PC-9 (cell line): ENCODE measurements around the gene SNPH. TPM values are rescaled to one million over a fixed set of nuclear protein-coding genes. Genes with fewer than 3 reads are reported as not detected.

ENCODE experiments used
- BruUV-seq: library from RNA; stranded (reverse); fragments of 400-500 nt; replicated peaks from 2 replicates; lab custom pipeline; 2021; lab: Mats Ljungman, UMichigan
- CTCF ChIA-PET: fragments of 300-600 bp; sonication (Branson Sonifier 250); formaldehyde crosslinking; loops from one replicate; lab custom pipeline; 2022; ENCODE audit warnings: antibody characterized with exemption; lab: Charles Lee
- POLR2A ChIA-PET: fragments of 300-600 bp; sonication (Branson Sonifier 250); formaldehyde crosslinking; loops from one replicate; lab custom pipeline; 2022; ENCODE audit warnings: antibody characterized with exemption; ENCODE audit not compliant: unreplicated experiment; lab: Charles Lee
- DNase-seq, 2 experiments: peaks; one replicate each; pipeline versions ENCODE4 v3.0.0 to v3.0.0-alpha.2; 2015 to 2022; ENCODE audit warnings: mixed read lengths in 1 of 2
- H2AFZ ChIP-seq: fragments of 200-600 bp; sonication (generic); 2 replicates; pipeline ENCODE4 v1.8.1; 2017; ENCODE audit warnings: antibody characterized with exemption
- H3F3A ChIP-seq: fragments of 200-600 bp; sonication (generic); 2 replicates; pipeline ENCODE4 v1.8.1; 2017; ENCODE audit warnings: antibody characterized with exemption, mild to moderate bottlenecking, low read depth; ENCODE audit not compliant: insufficient read depth
- H3K27ac ChIP-seq: fragments of 200-600 bp; sonication (generic); 2 replicates; pipeline ENCODE4 v1.6.1; 2016; ENCODE audit warnings: mixed run types
- H3K27me3 ChIP-seq: fragments of 200-600 bp; sonication (generic); 2 replicates; pipeline ENCODE4 v1.6.1; 2016; ENCODE audit warnings: low read depth, mixed run types; ENCODE audit not compliant: insufficient read depth
- H3K36me3 ChIP-seq: fragments of 200-600 bp; sonication (generic); 2 replicates; pipeline ENCODE4 v1.6.1; 2016; ENCODE audit warnings: low read depth, mixed run types
- H3K4me1 ChIP-seq: fragments of 200-600 bp; sonication (generic); replicated peaks from 2 replicates; pipeline ENCODE4 v1.6.1; 2016; ENCODE audit warnings: mixed run types; ENCODE audit not compliant: insufficient read depth
- H3K4me2 ChIP-seq: fragments of 200-600 bp; sonication (generic); 2 replicates; pipeline ENCODE4 v1.6.1; 2017; ENCODE audit warnings: mixed run types
- H3K4me3 ChIP-seq: fragments of 200-600 bp; sonication (generic); 2 replicates; pipeline ENCODE4 v1.6.1; 2016; ENCODE audit warnings: mixed run types
- H3K79me2 ChIP-seq: fragments of 200-600 bp; sonication (generic); 2 replicates; pipeline ENCODE4 v1.6.1; 2017; ENCODE audit warnings: low read depth, mixed run types
- H3K9me2 ChIP-seq: fragments of 200-600 bp; sonication (generic); 2 replicates; pipeline ENCODE4 v1.8.1; 2017; ENCODE audit warnings: mild to moderate bottlenecking; ENCODE audit not compliant: insufficient read depth
- H3K9me3 ChIP-seq: fragments of 200-600 bp; sonication (generic); 2 replicates; pipeline ENCODE4 v1.8.1; 2016; ENCODE audit warnings: low read depth; ENCODE audit not compliant: insufficient read depth
- H4K20me1 ChIP-seq: fragments of 200-600 bp; sonication (generic); 2 replicates; pipeline ENCODE4 v1.8.1; 2017; ENCODE audit not compliant: insufficient read depth
- CTCF ChIP-seq: fragments of 200-600 bp; sonication (generic); conservative IDR thresholded peaks from 2 replicates; pipeline ENCODE4 v1.6.1; 2017; ENCODE audit warnings: mixed run types, antibody characterized with exemption, mild to moderate bottlenecking, moderate library complexity
- EZH2 ChIP-seq: fragments of 200-600 bp; sonication (generic); IDR thresholded peaks from 2 replicates; pipeline ENCODE4 v1.8.0; 2017; ENCODE audit warnings: antibody characterized with exemption, low read depth
- intact Hi-C: fragments of 100-400 bp; cut with micrococcal nuclease; formaldehyde crosslinking; loops from one replicate; pipeline ENCODE4 v1.10.0; 2022; ENCODE audit not compliant: unreplicated experiment
- total RNA-seq: library from RNA; stranded (reverse); gene quantifications from 2 replicates; pipeline ENCODE4 v1.2.3, GENCODE V29; 2021

The SNPH gene
- total RNA-seq, 1 experiment from 2014 or later = 3.4 TPM

GRCh38 chr20:1320016-1320415 is 53.9 kb downstream of the SNPH start:
- Histone ChIP-seq H2AFZ (no peak overlapping the region), H3F3A (peaks cover under 1% of the 10 kb centered on the region; the same call in 1 of the 2 replicates), H4K20me1 (no peaks in the 10 kb centered on the region), H3K4me3 (no peak overlapping the region), H3K9me3 (no peaks in the 10 kb centered on the region), H3K4me1 (peaks cover 5% of the 10 kb centered on the region; the same call in 1 of the 2 replicates), H3K79me2 (no peaks in the 10 kb centered on the region), H3K36me3 (no peaks in the 10 kb centered on the region), H3K27ac (no peak overlapping the region), H3K9me2 (no peaks in the 10 kb centered on the region), H3K4me2 (no peak overlapping the region), H3K27me3 (no peaks in the 10 kb centered on the region)
- intact Hi-C loops = loop anchor here (10.0 kb wide), 1 partner anchor 485 kb away; no protein-coding TSS in a partner anchor
- ChIA-PET POLR2A (no interaction called here), CTCF (interaction anchor here (0.6 kb wide), 1 partner anchor 139 kb away, joined by 3 read pairs; no protein-coding TSS in a partner anchor)
- no peak for TF ChIP-seq EZH2
- no peak for TF ChIP-seq CTCF
- BruUV-seq = no TSS peak
- DNase-seq = no peak

- BruUV-seq = no TSS peak
Observed at GRCh38 chr20:1320902-1321653, 55.0 kb downstream of the SNPH start.

GRCh38 chr20:1321654-1321939 is 55.5 kb downstream of the SNPH start:
- Histone ChIP-seq H3K9me3 (no peaks in the 10 kb centered on the region), H4K20me1 (no peaks in the 10 kb centered on the region), H3K9me2 (no peaks in the 10 kb centered on the region), H3K36me3 (no peaks in the 10 kb centered on the region), H2AFZ (no peak overlapping the region), H3K4me3 (no peak overlapping the region), H3K79me2 (peaks cover 14% of the 10 kb centered on the region), H3K27ac (no peak overlapping the region), H3K27me3 (no peaks in the 10 kb centered on the region), H3F3A (no peaks in the 10 kb centered on the region; the same call in 1 of the 2 replicates), H3K4me2 (no peak overlapping the region), H3K4me1 (peaks cover 11% of the 10 kb centered on the region)
- POLR2A ChIA-PET = no interaction called here
- intact Hi-C loops = loop anchor here (10.0 kb wide), 1 partner anchor 483 kb away; no protein-coding TSS in a partner anchor
- no TSS peak for BruUV-seq
- no peak for DNase-seq
- TF ChIP-seq CTCF (no peak), EZH2 (no peak)
- CTCF ChIA-PET = no interaction called here

More at GRCh38 chr20:1320902-1321653, 55.0 kb downstream of the SNPH start:
- Histone ChIP-seq H4K20me1 (no peaks in the 10 kb centered on the region), H3K27ac (no peak overlapping the region), H3K4me1 (peaks cover 5% of the 10 kb centered on the region), H3F3A (no peaks in the 10 kb centered on the region; the same call in 1 of the 2 replicates), H3K9me2 (no peaks in the 10 kb centered on the region), H3K27me3 (no peaks in the 10 kb centered on the region), H3K9me3 (no peaks in the 10 kb centered on the region), H3K36me3 (no peaks in the 10 kb centered on the region), H2AFZ (no peak overlapping the region), H3K79me2 (peaks cover 8% of the 10 kb centered on the region), H3K4me3 (no peak overlapping the region), H3K4me2 (no peak overlapping the region)
- DNase-seq = no peak
- POLR2A ChIA-PET = no interaction called here
- intact Hi-C loops = loop anchor here (10.0 kb wide), 1 partner anchor 484 kb away; no protein-coding TSS in a partner anchor
- CTCF ChIA-PET = no interaction called here
- TF ChIP-seq CTCF (no peak), EZH2 (no peak)
